ENCODE measurements around the gene PCDH9.

The PCDH9 gene

DNA sequence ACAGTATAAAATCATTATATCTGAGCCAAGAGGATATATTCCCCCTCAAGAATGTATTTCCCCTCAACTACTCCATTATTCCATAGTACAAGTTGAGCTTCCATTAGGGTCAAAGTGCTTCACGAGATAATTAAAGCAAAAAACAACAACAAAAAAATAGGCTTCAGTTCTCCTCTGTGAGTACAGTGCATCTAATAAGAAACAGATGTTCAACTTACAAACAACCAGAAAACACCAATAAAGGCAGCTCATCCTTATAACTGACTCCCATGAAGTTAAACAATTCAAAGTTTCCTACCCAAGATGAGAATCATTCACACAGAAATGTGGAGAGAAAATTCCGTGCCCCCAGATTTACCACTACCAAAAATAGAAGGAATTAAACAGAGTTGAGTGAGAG is 854.4 kb downstream of the PCDH9 start:
- DNase-seq (ENCODE audit: low spot score): no peak

DNA sequence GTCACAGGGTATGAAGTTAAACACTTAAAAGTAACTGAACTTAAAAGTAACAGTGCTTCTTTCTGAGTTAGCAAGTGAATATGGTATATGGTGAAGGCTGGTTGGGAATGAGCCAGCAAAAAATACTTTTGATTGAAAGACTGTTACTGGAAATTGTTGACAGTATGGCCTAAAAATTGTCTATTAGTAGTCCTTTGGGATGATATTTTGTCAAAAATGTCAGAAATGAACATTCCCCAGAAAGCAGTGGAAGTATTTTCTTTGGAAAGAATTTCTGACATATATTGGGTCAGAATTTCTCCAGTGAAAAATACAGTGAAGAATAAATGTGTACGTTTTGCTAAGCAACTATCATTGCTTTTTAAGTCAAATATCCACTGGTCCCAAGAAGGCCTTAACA is 860.5 kb downstream of the PCDH9 start:
- DNase-seq (ENCODE audit: low spot score): no peak

DNA sequence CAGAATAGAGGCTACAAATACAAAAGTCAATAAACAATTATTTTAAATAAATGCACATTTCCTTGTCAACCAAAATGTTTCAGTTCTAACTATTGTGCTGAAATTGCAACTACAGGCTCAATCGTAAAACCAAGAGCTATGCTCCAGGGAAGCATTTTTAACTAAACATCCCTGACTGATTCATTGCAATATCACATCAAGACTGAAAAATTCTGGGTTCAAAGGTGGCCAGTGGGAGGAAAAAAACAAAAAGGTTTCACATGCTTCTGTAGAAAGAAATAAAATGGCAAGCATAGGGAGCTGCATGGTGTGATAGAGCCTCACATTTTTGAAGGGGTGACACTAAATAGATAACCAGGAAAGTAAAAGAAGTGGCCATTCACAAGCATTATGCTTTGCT is 862.8 kb downstream of the PCDH9 start:
- DNase-seq (ENCODE audit: low spot score): no peak

DNA sequence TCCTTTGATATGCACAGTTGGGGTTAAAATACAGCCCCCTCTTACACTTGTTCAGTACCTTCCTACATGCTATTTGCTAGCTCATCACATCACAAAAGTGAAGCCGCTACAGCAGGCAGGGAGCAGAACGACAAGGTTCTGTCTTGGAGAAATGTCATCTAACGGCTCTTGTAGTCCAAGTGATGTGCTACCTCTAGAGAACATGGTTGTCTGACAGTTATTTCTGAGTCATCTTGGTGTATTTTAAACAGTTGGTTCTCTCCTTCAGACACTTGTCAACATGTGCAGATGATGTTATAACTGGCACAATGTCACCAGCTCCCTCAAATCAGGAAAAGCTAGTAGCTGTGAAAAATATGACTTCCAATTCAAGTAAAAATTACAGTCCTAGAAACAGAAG is 865.0 kb downstream of the PCDH9 start:
- DNase-seq (ENCODE audit: low spot score): no peak

DNA sequence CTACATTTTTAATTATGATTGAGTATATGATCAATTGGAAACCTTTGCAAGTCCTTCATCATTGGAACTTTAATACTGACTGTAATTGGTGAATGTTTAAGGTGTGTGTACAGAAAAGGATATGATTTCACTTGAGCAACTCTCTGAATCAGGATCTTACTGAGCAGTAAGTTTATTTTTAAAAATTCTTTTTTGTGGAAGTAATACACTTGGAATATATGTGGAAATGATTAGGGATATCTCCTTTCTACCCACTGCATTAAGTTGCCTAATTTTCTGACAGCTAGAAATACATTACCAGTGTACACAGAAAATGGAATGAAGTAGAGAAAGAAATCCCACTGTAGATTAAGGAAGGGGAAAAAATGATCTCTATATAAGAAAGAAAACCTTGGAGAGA is 865.8 kb downstream of the PCDH9 start:
- no peak for DNase-seq (ENCODE audit: low spot score)

DNA sequence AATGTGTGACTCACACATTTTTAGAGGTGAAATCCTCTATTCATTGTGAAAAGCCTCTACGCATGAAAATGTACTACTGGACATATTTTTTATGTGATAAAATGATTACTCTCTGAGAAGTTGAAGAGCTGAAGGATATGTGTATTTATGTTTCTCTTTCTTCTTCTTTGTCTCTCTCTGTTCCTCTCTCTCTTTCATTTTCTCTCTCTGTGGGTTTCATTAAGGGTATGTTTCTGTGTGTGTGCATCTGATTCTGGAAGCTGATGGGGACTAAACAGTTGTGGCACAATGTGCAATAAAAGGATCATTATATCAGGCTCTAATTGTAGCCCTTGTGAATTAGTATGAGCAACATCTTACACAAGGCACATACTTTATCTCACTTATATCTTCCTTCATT is 867.7 kb downstream of the PCDH9 start:
- DNase-seq (ENCODE audit: low spot score): no peak

DNA sequence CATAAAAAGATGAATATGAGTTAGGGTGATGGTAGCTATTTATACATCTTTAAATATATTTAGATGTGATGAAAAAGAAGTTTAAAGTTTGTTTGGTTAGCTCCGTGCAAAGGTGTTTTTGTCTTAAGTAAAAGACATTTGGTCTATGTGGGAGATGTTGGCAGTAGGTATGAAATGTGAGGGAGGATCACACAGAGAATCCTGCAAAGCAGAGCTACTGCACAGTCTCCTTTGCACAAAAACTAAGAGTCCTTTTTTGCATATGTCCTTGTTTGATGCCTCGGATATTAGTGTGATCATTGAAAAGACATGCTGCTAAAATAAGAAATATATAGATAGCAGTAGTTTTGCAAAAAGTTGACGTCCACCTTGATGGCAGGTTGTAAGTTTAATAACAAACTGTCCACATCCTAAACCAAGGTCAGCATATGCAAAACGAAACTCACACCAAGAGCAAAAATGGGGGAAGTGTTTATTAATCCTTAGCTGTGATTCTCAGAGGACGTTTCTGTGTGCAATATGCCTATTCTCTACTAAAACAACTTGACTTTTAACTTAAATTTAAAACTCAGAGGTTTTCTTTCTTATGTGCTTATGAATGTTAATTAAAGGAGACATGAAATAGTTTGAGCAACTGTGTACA is 870.1 kb downstream of the PCDH9 start:
- no peak for DNase-seq (ENCODE audit: low spot score)

DNA sequence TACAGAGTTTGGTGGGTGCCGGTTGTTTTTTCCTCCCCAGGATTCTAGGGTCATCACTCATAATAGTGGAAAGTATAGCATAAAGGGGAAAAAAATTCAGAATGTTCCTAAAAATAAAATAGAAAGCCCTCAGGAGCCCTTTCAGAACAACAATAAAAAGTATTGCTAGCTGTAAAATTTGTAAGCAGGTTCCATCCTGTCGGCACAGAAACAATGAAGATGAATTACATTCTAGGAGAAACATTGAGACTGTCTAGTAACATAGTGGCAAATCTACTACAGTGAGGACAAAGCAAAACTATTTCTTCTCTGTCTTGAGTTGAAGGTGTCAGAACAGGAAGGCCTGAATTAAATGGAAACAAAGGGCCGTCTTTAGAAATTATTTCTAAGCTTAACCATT is 870.7 kb downstream of the PCDH9 start:
- no peak for DNase-seq (ENCODE audit: low spot score)

DNA sequence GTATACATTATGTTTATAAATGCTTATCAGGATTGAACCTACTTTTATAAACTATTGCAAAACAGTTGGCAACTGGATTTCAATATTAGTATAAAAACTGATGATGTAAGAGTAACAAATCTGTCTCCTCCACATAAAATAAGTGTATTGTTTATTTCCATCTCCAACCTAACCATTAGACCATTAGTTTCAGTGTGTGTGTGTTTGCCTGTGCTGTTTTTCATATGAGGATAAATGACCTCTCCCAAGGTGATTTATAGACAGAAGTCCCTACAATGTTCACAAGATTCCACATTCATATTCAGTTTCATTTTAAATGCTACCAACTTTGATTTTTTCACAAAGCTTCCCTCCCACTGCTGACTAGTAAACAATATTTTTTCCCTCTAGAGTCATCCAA is 871.6 kb downstream of the PCDH9 start:
- DNase-seq (ENCODE audit: low spot score): no peak

DNA sequence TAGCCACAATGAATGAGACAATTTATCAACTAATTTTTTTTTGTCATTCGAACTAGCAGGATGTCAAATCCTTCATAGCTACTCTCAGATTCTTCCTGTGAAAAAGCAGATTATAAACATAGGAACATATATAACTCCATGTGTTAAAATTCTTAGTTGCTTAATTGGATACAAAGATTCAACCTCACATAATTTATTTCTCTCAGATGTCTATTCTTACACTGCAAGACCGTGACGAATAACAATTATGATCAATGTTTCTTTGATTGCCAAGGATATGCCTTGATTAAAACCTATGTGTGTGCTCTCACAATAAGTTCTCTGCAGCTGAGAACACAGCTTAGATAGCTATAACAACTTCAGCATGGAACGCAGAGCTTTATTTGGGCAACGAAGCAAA is 872.7 kb downstream of the PCDH9 start:
- DNase-seq (ENCODE audit: low spot score): no peak

DNA sequence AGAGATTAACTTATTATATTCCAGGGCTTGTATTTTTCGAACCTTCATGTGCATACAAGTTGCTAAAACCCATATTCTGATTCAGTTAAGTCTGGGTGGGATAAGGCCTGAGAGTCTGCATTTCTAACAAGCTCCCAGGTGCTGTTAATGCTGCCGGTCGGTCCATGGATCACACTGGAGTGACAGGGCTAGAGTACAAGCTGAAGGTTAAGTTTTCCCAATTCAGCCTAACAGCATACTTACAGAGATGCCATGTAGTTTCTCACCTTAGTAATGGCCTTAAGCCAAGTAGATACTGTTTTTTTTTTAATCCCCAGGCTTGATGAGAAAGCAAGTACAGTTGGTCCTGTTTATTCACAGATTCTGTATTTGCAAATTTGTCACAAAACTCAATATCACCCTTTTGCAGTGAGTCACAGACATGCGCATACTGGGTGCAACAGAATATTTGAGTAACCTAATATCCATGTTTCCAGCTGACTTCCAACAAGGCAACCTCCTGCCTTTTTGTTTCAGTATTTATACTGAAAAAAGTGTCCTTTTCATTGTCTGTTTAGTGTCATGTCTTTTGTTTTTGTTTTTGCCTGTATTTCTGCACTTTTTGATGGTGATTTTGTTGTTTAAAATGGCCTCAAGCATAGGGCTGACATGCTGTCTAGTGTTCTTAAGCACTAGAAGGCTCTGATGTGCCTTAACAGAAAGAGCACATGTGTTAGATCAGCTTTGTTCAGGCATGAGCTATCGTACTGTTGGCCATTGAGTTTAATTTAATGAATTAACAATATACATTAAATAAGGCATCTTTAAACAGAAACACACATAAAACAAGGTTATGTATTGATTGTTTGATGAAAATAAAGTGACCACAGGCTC is 875.0 kb downstream of the PCDH9 start:
- DNase-seq (ENCODE audit: low spot score): no peak

DNA sequence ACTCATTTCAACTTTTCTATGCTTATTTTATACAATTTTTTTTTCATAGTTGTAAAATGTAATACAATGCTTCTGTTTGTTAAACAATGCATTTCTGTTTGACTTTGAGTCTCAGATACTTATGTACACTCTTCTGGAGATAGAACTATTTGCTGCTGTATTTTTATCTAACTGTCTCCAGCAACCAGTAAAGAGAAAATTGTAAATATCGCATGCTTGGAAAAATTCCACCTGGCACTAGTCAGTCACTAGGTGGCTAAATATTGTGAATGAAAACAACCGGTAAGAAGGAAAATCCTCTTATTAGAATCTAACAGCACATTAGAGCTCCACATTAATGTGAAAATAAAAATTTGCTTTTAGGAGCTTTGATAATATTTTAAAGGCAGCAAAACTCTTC is 876.5 kb downstream of the PCDH9 start:
- no peak for DNase-seq (ENCODE audit: low spot score)

DNA sequence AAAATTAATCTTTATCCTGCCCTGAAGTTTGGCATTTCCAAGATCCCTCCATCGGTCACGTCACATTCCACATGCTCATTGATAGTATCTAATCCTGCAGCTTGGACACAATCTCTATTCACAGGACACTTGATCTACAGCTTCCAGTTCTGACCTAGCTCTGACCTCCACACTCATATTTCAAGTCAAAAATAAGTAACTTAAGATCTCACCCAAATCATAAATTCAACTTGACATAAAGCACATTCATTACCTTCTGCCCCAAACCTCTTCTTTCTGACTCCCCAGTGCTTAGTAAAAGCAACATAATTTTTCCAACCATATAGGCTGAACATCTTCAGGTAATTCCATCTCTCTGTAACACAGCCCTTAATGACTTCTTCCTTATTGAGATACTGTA is 880.2 kb downstream of the PCDH9 start:
- no peak for DNase-seq (ENCODE audit: low spot score)

DNA sequence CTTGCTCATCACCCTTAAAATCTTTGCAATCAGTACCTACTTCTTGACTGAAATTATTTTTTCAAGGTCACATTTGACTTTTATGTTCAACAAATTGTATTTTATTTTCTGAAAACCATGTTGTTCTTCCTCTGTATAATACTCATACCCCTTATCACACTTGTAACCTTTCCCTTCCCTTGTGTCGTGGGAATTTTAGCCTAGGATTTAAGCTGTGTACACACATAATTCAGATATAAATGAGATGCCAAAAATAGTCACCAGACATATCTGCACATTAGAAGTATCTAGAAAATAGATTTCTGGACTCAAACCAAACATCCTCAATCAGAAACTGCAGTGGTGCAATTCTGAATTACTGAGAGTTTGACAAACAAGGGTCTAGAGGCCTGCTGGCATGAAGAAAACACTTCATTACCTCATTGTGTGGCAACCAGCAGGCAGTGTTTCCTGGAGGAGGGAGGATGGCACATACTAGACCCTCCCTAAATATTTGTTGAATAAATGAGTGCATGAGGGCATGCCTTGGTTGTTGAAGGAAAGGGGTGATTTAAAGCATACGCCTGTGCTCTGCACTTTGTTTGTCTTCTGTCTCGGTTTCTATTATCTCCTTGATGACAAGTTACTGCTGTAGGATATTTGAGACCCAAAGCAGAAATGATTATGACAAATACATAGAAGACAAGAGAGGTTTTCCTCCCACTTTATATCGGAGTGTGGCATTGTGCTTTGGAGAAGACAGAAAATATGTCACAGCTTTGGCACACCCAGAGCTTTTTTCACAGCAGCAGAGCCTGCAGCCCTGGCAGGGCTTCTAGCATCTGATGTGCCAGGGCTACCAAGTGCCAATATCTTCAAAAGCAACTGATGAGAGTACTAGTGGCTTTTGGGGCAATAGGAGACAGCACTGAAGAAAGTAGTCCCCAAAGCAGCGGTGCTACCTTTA is 881.1 kb downstream of the PCDH9 start:
- no peak for DNase-seq (ENCODE audit: low spot score)

DNA sequence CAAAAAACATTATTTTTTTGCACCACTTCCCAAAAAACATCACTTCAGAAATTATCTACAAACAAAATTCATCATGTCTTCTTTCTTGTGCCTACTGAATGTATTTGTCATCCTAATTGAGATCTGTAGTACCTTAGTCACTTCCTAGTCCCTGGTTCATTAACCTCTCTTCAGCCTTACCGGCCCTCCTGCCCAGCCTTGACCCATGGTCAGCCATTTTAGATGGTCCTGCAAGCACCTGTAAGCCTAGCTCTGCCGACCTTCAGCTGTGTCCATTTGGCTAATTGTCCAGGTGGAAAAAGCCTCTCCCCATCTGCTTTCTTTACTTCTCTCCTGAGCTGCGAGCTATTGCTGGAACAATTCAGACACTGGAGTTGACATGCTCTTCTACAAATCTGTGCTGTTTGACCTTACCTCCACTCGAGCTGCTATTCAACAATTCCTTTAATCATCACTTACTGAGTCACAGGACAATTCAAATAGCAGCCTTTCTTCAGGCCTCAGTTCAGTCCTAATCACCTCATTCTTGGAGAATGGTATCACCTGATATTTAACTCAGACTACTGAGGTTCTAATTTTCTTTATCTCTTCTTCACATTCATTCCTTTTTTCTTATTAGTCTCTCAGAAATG is 882.5 kb downstream of the PCDH9 start:
- no peak for DNase-seq (ENCODE audit: low spot score)

DNA sequence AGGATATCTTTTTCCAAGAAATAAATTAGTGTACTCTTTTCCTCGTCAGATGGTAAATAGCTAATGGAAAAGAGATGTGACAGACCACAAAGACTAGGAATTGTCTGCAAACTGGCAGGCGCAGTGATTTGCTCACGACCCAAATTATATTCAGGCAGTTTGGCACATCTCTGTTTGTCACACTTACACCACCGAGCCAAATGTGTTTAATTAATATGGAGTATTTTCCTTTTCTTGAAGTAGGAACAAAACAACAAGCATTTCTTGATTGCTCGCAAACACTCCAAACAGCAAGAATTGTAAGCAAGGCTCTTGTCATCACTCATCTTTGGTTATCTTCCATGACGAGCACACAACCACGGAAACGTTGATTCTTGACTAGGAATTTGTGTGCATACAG is 884.2 kb downstream of the PCDH9 start:
- no peak for DNase-seq (ENCODE audit: low spot score)

DNA sequence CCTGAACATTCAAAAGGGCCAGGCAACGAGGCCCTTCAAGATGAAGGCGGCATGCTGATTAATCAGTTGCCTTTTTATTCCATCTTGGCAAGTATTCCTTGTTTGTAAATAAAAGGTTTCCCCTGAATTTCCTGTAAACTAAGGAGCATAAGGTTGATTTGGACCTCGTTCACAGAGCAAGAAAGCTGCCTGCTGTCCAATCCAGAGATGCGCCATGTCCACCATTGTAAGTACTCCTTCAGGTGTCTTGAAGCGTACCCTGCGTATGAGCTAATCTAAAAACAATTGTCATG is 884.7 kb downstream of the PCDH9 start:
- no peak for DNase-seq (ENCODE audit: low spot score)

DNA sequence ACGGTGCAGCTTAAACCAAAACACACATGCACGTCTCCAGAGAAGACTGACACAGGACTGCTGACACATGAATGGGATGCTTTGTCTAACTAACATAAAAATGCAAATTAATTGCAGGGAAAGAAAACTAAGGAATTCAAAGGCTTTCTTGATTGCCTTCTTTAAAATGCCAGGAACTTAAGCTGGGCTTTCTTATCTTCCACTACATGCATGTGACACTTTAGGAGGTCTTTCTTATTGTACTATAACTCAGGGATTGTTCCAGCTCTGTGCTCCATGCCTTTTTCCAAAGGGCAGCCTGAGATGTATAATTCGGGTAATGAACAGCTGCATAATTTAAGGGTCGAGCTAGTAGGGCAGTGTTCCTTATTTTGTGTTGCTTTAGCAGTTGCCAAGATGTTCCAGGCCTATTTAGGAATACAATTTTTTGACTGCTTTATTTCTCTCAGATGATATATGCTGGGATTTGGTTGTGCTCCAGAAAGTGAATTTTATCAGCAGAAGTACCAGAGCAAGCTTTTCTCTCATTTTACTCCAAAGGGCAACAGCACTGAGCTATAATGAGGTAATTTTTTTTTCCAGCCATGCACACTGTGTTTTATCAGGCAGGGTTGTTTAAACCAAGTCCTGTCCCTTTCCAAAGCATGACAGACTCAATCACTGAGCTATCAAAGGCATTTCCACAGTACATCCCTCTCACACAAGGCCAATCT is 885.2 kb downstream of the PCDH9 start:
- DNase-seq (ENCODE audit: low spot score): no peak

DNA sequence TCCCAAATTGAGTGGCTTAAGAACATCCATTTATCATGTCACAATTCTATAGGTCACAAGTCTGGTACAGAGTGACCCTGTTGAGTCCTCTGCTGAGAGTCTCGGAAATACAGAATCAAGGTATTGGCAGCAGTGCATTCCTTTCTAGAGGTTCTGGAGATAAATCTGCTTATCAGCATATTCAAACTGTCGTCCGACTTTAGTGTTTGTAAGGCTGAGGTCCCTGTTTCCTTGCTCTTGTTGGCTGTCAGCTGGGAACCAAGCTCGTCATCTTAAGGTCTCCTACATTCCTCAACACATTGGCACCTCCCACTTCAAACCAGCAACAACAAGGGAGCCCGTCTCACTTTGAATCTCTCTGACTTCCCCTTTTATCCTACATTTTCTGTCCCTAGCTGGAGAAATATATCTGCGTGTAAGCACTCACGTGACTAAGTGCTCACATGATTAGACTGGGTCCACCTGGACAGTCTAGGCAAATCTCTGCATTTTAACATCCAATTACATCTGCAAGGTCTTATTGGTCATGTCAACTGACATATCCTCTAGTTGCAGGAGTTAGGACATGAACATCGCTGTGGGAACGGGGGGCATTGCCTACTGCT is 886.8 kb downstream of the PCDH9 start:
- no peak for DNase-seq (ENCODE audit: low spot score)

DNA sequence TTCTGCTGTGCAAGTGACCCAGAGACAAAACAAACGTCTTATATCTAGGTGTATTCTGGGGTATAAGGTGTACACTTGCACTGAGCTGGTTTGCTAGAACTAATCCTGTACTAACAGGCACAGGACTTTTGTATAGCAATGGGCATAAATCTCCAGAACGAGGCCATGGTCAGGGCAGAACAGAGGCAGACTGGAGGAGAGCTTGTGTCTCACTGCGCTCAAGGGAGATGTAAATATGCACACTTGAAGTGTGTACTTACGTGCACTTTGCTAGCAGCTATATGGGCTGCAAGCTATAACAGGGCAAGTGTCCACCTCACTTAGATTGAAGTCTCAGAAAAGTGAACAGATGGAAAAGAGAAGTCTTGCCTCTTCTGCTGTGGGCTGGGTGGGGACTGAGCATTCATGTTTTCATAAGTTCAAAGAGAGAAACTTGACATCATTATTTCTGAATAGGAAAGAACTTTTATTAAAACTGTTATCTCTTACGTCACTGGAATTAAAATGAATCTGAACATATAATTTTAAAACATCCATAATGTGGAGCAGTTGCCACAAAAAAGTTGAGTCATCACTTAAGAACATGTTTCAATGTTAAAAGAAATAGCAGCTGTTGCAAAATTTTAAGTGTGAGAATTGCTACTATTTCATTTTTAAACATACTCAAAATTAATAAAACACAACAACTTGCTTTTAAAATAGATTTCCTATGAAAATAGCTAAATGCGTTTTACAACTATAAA is 888.3 kb downstream of the PCDH9 start:
- DNase-seq (ENCODE audit: low spot score): no peak

DNA sequence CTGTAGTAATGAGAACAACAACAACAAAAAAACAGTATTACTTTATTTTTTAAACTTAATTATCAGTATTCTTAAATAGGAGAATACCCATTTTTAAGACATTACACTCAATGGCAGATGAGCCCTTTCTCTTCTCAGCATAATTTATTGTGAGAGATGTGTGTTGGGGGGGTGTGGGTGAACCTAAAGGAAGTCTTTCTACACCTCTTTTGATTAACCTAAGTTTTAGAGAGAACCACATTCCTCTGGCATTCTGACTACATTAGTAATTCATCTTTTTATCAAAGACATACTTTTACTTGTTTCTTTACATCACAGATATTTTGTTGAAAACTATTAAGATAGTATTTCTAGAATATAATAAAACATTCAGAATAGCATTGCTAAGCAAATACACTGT is 890.9 kb downstream of the PCDH9 start:
- no peak for DNase-seq (ENCODE audit: low spot score)

Data from CD4-positive, alpha-beta T cell treated with Interleukin-6 at 100 ng/mL for 8 hours (primary cell).